Urothelium cell line (cell line): ENCODE data around the gene XRCC6.
"Not testable (repeated sequence)": the region's sequence is repeated elsewhere in the genome, so short reads cannot be mapped to it uniquely, and the experiment has no call there.

Experiments
- DNase-seq: peaks from one replicate; pipeline ENCODE4 v3.0.0; 2011; ENCODE audit warnings: low spot score, mixed read lengths
- FAIRE-seq: peaks from 2 replicates; lab custom pipeline; 2011; peaks lifted over from hg19 to GRCh38; lab: Jason Lieb, UNC

Gene XRCC6

GRCh38 chr22:41683052-41683451, 62.0 kb downstream of the XRCC6 start:
- no peak for DNase-seq
- no peak for FAIRE-seq

- FAIRE-seq (no peak), DNase-seq (no peak)
Measured at GRCh38 chr22:41683616-41684015, 62.5 kb downstream of the XRCC6 start.

GRCh38 chr22:41684194-41684593, 63.1 kb downstream of the XRCC6 start:
- no peak for DNase-seq
- FAIRE-seq: no peak

- not testable (repeated sequence) for FAIRE-seq, DNase-seq
Measured at GRCh38 chr22:41686890-41687289, 65.8 kb downstream of the XRCC6 start.

- FAIRE-seq (no peak), DNase-seq (no peak)
Measured at GRCh38 chr22:41687901-41688364, 66.8 kb downstream of the XRCC6 start.

- peak; percentile 94 for DNase-seq
- peak; percentile 97 for FAIRE-seq
Measured at GRCh38 chr22:41688365-41689211, 67.5 kb downstream of the XRCC6 start, which contains the start of gene SNU13. SNU13 (minus strand) TSS chr22:41688867; CDS start chr22:41688796, 71 bp downstream.

- DNase-seq: no peak
- FAIRE-seq: no peak
Measured at GRCh38 chr22:41690476-41690875, 69.4 kb downstream of the XRCC6 start.

- FAIRE-seq: no peak
- DNase-seq: no peak
Measured at GRCh38 chr22:41695211-41695610, 74.1 kb downstream of the XRCC6 start.

GRCh38 chr22:41696703-41697102, 75.6 kb downstream of the XRCC6 start:
- no peak for DNase-seq
- no peak for FAIRE-seq

- FAIRE-seq (no peak), DNase-seq (peak; percentile 90)
Measured at GRCh38 chr22:41697126-41697775, 76.2 kb downstream of the XRCC6 start.

- no peak for FAIRE-seq
- DNase-seq: no peak
Measured at GRCh38 chr22:41699264-41700107, 78.4 kb downstream of the XRCC6 start, which contains the start of gene MEI1. MEI1 (plus strand) TSS chr22:41699503; CDS start chr22:41699539, 36 bp downstream.

- no peak for DNase-seq
- no peak for FAIRE-seq
Measured at GRCh38 chr22:41700108-41700364, 78.9 kb downstream of the XRCC6 start.

GRCh38 chr22:41702763-41703162, 81.7 kb downstream of the XRCC6 start:
- no peak for DNase-seq
- no peak for FAIRE-seq

- FAIRE-seq (no peak), DNase-seq (no peak)
Measured at GRCh38 chr22:41709341-41709740, 88.2 kb downstream of the XRCC6 start.

- FAIRE-seq (no peak), DNase-seq (peak; percentile 34)
Measured at GRCh38 chr22:41713004-41713403, 91.9 kb downstream of the XRCC6 start.
